Loucy (cell line): ENCODE measurements around the gene CUX1.

Experiments
- H2AFZ ChIP-seq: fragments of 200-600 bp; sonication (generic); 2 replicates; pipeline ENCODE4 v1.6.0; 2016; ENCODE audit warnings: antibody characterized with exemption, mild to moderate bottlenecking, low read length, moderate library complexity
- H3F3A ChIP-seq: fragments of 200-600 bp; 2 replicates; pipeline ENCODE4 v1.6.0; 2016; ENCODE audit warnings: antibody characterized with exemption, low read depth, mild to moderate bottlenecking
- H3K27me3 ChIP-seq: fragments of 200-600 bp; sonication (generic); 2 replicates; pipeline ENCODE4 v1.6.1; 2014; ENCODE audit warnings: low read length, mild to moderate bottlenecking; ENCODE audit not compliant: insufficient read depth, poor library complexity, severe bottlenecking
- H3K36me3 ChIP-seq: fragments of 200-600 bp; sonication (generic); 2 replicates; pipeline ENCODE4 v1.6.1; 2016; ENCODE audit warnings: low read length; ENCODE audit not compliant: insufficient read depth
- H3K4me1 ChIP-seq: fragments of 200-600 bp; sonication (generic); 2 replicates; pipeline ENCODE4 v1.5.1; 2014; ENCODE audit warnings: low read length, mild to moderate bottlenecking; ENCODE audit not compliant: insufficient read depth, poor library complexity, severe bottlenecking
- H3K4me2 ChIP-seq: fragments of 200-600 bp; sonication (generic); 2 replicates; pipeline ENCODE4 v1.6.0; 2014; ENCODE audit warnings: antibody characterized with exemption, low read length, low read depth, mild to moderate bottlenecking; ENCODE audit not compliant: poor library complexity, severe bottlenecking
- H3K4me3 ChIP-seq: fragments of 200-600 bp; sonication (generic); 2 replicates; pipeline ENCODE4 v1.5.1; 2014; ENCODE audit warnings: low read length, mild to moderate bottlenecking, mixed read lengths; ENCODE audit not compliant: poor library complexity, severe bottlenecking
- H3K79me2 ChIP-seq: fragments of 200-600 bp; sonication (generic); 2 replicates; pipeline ENCODE4 v1.6.1; 2014; ENCODE audit warnings: low read length; ENCODE audit not compliant: insufficient read depth
- H3K9ac ChIP-seq: fragments of 200-600 bp; sonication (generic); 2 replicates; pipeline ENCODE4 v1.6.0; 2014; ENCODE audit warnings: mild to moderate bottlenecking, low read depth, low read length, moderate library complexity; ENCODE audit not compliant: poor library complexity, severe bottlenecking
- H3K9me2 ChIP-seq: fragments of 200-600 bp; sonication (generic); replicated peaks from 2 replicates; pipeline ENCODE4 v1.6.1; 2016; ENCODE audit warnings: low read depth, low read length, mixed read lengths
- H3K9me3 ChIP-seq: fragments of 200-600 bp; sonication (generic); 2 replicates; pipeline ENCODE4 v1.6.1; 2014; ENCODE audit warnings: mild to moderate bottlenecking, antibody characterized with exemption, low read length, low read depth; ENCODE audit not compliant: insufficient read depth
- H4K20me1 ChIP-seq: fragments of 200-600 bp; sonication (generic); 2 replicates; pipeline ENCODE4 v1.6.0; 2014; ENCODE audit warnings: antibody characterized with exemption, low read length, mild to moderate bottlenecking; ENCODE audit not compliant: insufficient read depth, poor library complexity, severe bottlenecking
- CTCF ChIP-seq: fragments of 200-600 bp; sonication (generic); conservative IDR thresholded peaks from 2 replicates; pipeline ENCODE4 v1.5.1; 2014; ENCODE audit warnings: mild to moderate bottlenecking, antibody characterized with exemption, low read length
- EZH2phosphoT487 ChIP-seq: fragments of 200-600 bp; IDR thresholded peaks from 2 replicates; pipeline ENCODE4 v1.6.1; 2018; ENCODE audit warnings: antibody characterized with exemption, mild to moderate bottlenecking, moderate library complexity, borderline replicate concordance

The CUX1 gene

GRCh38 chr7:102248081-102248455 is 430.6 kb downstream of the CUX1 start:
- no peaks in the 10 kb centered on the region for H3K79me2 ChIP-seq
- no peak for TF ChIP-seq CTCF
- TF ChIP-seq EZH2phosphoT487: no peak
- H3K4me3 ChIP-seq: no peak overlapping the region
- no peak overlapping the region for H2AFZ ChIP-seq
- H3K9me3 ChIP-seq: no peaks in the 10 kb centered on the region
- no peaks in the 10 kb centered on the region for H4K20me1 ChIP-seq
- no peaks in the 10 kb centered on the region for H3F3A ChIP-seq
- no peak overlapping the region for H3K9ac ChIP-seq
- H3K4me1 ChIP-seq: peaks cover 9% of the 10 kb centered on the region
- H3K27me3 ChIP-seq: no peaks in the 10 kb centered on the region
- H3K36me3 ChIP-seq: peaks cover 46% of the 10 kb centered on the region; the same call in 1 of the 2 replicates
- no peaks in the 10 kb centered on the region for H3K9me2 ChIP-seq
- no peak overlapping the region for H3K4me2 ChIP-seq

GRCh38 chr7:102248456-102249395 is 431.3 kb downstream of the CUX1 start:
- no peak overlapping the region for H3K4me3 ChIP-seq
- H3K27me3 ChIP-seq: no peaks in the 10 kb centered on the region
- H3K9me3 ChIP-seq: no peaks in the 10 kb centered on the region
- H3F3A ChIP-seq: no peaks in the 10 kb centered on the region
- H2AFZ ChIP-seq: no peak overlapping the region
- H3K9me2 ChIP-seq: no peaks in the 10 kb centered on the region
- H3K79me2 ChIP-seq: no peaks in the 10 kb centered on the region
- H3K4me1 ChIP-seq: peaks cover 9% of the 10 kb centered on the region
- H4K20me1 ChIP-seq: no peaks in the 10 kb centered on the region
- H3K36me3 ChIP-seq: peaks cover 44% of the 10 kb centered on the region; the same call in 1 of the 2 replicates
- no peak for TF ChIP-seq EZH2phosphoT487
- no peak for TF ChIP-seq CTCF
- no peak overlapping the region for H3K9ac ChIP-seq
- H3K4me2 ChIP-seq: no peak overlapping the region

GRCh38 chr7:102251531-102252365 is 434.3 kb downstream of the CUX1 start:
- peaks cover 9% of the 10 kb centered on the region for H3K4me1 ChIP-seq
- H3K9me3 ChIP-seq: no peaks in the 10 kb centered on the region
- H3F3A ChIP-seq: no peaks in the 10 kb centered on the region
- TF ChIP-seq CTCF (no peak), EZH2phosphoT487 (no peak)
- H3K79me2 ChIP-seq: no peaks in the 10 kb centered on the region
- no peaks in the 10 kb centered on the region for H4K20me1 ChIP-seq
- H3K4me3 ChIP-seq: no peak overlapping the region
- no peak overlapping the region for H3K9ac ChIP-seq
- H3K36me3 ChIP-seq: peaks cover 26% of the 10 kb centered on the region; the same call in 1 of the 2 replicates
- no peak overlapping the region for H3K4me2 ChIP-seq
- H3K9me2 ChIP-seq: no peaks in the 10 kb centered on the region
- H3K27me3 ChIP-seq: no peaks in the 10 kb centered on the region
- no peak overlapping the region for H2AFZ ChIP-seq
